Thoracic aorta (tissue), 2 donors: ENCODE measurements around the gene KCNN3. TPM values are rescaled to one million over a fixed set of nuclear protein-coding genes. Genes with fewer than 3 reads are reported as not detected.

Experiments
- ATAC-seq: fragments of 150-250 bp; one replicate; pipeline ENCODE4 v1.8.0; 2017; ENCODE audit warnings: low read depth; ENCODE audit not compliant: insufficient number of reproducible peaks, low FRiP score
- DNase-seq: peaks from one replicate; pipeline ENCODE4 v3.0.0-alpha.2; 2020; ENCODE audit warnings: low spot score
- H3K27ac ChIP-seq, 2 donors: fragments of 200-600 bp; sonication (generic); 1 replicate in 1 of 2; 2 replicates in 1 of 2; pipeline ENCODE4 v1.5.1; 2016; ENCODE audit warnings: mild to moderate bottlenecking in 2 of 2, moderate library complexity in 2 of 2
- H3K27me3 ChIP-seq: fragments of 200-600 bp; sonication (generic); replicated peaks from 2 replicates; pipeline ENCODE4 v1.6.0; 2016; ENCODE audit warnings: mild to moderate bottlenecking; ENCODE audit not compliant: insufficient read depth
- H3K36me3 ChIP-seq: fragments of 200-600 bp; sonication (generic); one replicate; pipeline ENCODE4 v1.5.1; 2016
- H3K4me1 ChIP-seq, 2 donors: fragments of 200-600 bp; sonication (generic); 1 replicate in 1 of 2; 2 replicates in 1 of 2; pipeline versions ENCODE4 v1.5.1 to v1.6.0; 2016; ENCODE audit warnings: low read depth in 2 of 2, mild to moderate bottlenecking in 1 of 2; ENCODE audit not compliant: control insufficient read depth in 1 of 2
- H3K4me3 ChIP-seq: fragments of 200-600 bp; sonication (generic); 2 replicates; pipeline ENCODE4 v1.5.1; 2016; ENCODE audit warnings: mild to moderate bottlenecking
- H3K9me3 ChIP-seq: fragments of 200-600 bp; sonication (generic); 2 replicates; pipeline ENCODE4 v1.5.1; 2016
- total RNA-seq, 2 donors: library from RNA; depleted of rRNA; stranded (reverse); fragments of >200 nt; gene quantifications; one replicate each; pipeline versions ENCODE4 v1.1.0 to v1.2.3, GENCODE V29; 2016
- TF ChIP-seq, protein P1 (sequence below): fragments of 200-600 bp; sonication (generic); IDR thresholded peaks from one replicate; pipeline ENCODE4 v1.5.1; 2019; ENCODE audit warnings: antibody characterized with exemption

Gene KCNN3
- total RNA-seq, 2 donors from 2014 or later, result 0.95 to 1.8 TPM

DNA sequence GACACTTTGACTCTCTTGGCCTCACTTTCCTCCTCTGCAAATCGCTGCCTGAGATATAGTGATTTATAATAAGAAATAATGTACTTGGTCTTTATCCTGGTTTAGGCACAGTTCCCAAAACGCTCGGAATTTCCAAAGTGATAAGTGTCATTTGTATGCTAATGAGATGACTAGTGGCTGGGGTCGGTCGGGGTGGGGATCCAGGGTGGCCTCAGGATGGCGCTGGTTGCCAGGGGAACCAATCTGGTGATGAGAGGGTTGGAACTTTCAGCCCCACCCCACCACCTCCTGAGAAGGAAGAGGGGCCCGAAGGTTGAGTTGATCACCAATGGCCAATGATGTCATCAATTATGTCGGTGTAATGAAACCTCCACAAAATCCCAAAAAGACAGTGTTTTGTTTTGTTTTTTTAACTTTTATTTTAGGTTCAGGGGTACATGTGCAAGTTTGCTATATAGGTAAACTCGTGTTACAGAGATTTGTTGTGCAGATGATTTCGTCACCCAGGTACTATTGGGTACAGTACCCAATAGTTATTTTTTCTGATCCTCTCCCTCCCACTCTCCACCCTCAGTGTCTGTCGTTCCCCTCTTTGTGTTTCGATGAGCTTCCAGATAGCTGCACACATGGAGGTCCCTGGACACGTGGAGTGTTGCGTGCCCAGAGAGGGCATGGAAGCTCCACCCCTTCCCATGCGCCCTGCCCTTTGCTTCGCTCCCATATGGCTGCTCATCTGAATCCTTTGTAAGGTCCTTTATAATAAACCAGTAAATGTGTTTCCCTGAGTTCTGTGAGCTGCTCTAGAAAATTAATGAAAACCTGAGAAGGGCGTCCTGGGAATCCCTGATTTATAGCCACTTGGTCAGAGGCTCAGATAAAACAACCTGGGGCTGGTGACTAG, 97.2 kb downstream of the KCNN3 start:
- no peak overlapping the region for H3K27ac ChIP-seq
- DNase-seq, result no peak
- no peaks in the 10 kb centered on the region for H3K9me3 ChIP-seq

DNA sequence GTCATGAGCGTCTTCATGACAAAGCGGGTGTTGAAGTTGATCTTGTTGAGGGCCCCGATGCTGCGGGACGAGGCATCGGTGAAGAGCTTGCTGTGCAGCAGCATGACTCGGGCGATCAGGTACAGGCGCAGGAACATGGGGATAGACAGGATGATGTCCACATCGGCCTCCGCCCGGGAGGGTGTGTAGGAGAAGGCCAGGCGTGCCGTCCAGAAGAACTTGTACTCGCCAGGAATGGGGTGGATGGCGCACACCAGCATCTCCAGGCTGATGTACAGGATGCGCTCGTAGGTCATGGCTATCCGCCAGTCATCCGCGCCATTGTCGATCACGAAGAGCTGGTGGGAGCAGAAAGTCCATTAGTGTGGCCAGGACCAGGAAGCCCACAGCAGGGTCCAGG, 98.0 kb downstream of the KCNN3 start:
- TF ChIP-seq, protein P1, sequence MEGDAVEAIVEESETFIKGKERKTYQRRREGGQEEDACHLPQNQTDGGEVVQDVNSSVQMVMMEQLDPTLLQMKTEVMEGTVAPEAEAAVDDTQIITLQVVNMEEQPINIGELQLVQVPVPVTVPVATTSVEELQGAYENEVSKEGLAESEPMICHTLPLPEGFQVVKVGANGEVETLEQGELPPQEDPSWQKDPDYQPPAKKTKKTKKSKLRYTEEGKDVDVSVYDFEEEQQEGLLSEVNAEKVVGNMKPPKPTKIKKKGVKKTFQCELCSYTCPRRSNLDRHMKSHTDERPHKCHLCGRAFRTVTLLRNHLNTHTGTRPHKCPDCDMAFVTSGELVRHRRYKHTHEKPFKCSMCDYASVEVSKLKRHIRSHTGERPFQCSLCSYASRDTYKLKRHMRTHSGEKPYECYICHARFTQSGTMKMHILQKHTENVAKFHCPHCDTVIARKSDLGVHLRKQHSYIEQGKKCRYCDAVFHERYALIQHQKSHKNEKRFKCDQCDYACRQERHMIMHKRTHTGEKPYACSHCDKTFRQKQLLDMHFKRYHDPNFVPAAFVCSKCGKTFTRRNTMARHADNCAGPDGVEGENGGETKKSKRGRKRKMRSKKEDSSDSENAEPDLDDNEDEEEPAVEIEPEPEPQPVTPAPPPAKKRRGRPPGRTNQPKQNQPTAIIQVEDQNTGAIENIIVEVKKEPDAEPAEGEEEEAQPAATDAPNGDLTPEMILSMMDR, result no peak
- H3K4me3 ChIP-seq, result no peak overlapping the region
- DNase-seq (no peak), ATAC-seq (no peak)
- H3K36me3 ChIP-seq, result no peaks in the 10 kb centered on the region
- no peak overlapping the region for H3K27ac ChIP-seq
- H3K27me3 ChIP-seq, result no peaks in the 10 kb centered on the region
- no peaks in the 10 kb centered on the region for H3K9me3 ChIP-seq
- peaks cover 0 to 5% of the 10 kb centered on the region in 2 donors for H3K4me1 ChIP-seq

More for the DNA sequence above, 97.2 kb downstream of the KCNN3 start:
- no peak for ATAC-seq
- Histone ChIP-seq H3K36me3 (no peaks in the 10 kb centered on the region), H3K27me3 (no peaks in the 10 kb centered on the region), H3K4me3 (no peak overlapping the region), H3K4me1 (no peaks in the 10 kb centered on the region)
- TF ChIP-seq, protein P1, result no peak

DNA sequence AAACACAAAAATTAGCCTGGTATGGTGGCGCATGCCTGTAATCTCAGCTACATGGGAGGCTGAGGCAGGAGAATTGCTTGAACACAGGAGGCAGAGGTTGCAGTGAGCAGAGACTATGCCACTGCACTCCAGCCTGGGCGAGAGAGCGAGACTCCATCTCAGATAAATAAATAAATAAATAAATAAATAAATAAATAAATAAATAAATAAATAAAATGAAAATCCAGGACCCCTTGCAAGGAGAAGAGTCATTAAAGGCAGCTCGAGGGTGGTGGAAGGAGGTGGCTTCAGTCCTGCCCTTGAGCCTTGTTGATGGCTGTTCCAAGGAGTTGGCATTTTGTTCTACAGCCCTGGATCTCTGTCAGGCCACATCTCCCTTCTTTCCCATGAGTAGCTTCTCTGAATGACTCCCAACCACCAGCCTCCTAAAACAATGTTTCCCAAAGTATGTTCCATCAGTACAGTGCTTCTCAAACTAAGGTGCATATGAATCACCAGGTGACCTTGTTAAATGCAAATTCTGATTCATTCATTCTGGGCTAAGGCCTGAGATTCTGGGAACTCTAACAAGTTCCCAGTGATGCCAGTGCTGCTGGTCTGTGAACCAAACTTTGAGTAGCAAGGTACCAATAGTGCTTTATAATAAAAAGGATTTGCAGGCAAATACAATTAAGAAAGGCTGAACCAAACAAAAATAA, 99.0 kb downstream of the KCNN3 start:
- Histone ChIP-seq H3K36me3 (no peaks in the 10 kb centered on the region), H3K9me3 (no peaks in the 10 kb centered on the region), H3K27me3 (no peaks in the 10 kb centered on the region), H3K27ac (no peak overlapping the region), H3K4me3 (no peak overlapping the region), H3K4me1 (peaks cover 0 to 5% of the 10 kb centered on the region in 2 donors)
- DNase-seq (no peak), ATAC-seq (no peak)
- TF ChIP-seq, protein P1, result no peak

DNA sequence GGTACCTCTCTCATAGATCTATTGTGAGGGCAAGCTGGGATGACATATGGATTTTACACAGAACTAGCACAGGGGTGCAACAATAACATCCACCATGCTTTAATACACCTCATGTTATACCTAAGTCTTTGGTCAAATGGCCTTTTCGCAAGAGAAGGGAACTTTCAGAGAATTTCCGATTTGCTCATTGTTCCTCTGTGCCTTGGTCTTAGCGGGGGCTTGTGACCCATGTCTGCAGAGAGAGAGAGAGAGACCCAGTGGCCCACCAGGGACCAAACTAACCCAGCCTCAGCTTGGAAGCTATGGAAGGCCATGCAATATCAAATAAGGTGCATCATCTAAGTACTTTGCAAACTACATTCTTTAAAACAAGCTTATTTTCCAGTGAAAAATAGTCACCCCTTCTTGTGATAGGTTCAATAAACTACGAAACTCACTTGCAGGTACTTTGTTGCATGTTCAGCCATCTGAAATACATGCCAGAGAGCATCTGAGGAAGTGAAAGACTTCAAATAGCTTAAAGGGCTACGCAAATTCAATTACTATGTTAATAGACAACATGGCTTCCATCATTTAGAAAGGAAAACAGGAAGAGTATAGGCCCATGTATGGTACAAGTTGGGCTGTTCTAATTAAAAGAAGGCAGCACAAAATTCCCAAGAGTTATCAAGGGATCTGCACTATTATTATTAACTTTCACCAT, 100.7 kb downstream of the KCNN3 start:
- H3K36me3 ChIP-seq, result no peaks in the 10 kb centered on the region
- no peak for ATAC-seq
- no peaks in the 10 kb centered on the region for H3K27me3 ChIP-seq
- no peak overlapping the region for H3K27ac ChIP-seq
- H3K4me3 ChIP-seq, result no peak overlapping the region
- TF ChIP-seq, protein P1, result no peak
- DNase-seq, result no peak
- no peaks in the 10 kb centered on the region for H3K9me3 ChIP-seq
- peaks cover 0 to 5% of the 10 kb centered on the region in 2 donors for H3K4me1 ChIP-seq
